ENCODE results near the gene ITPKC.
"Not testable (repeated sequence)": the region's sequence is repeated elsewhere in the genome, so short reads cannot be mapped to it uniquely, and the experiment has no call there.

ITPKC gene

GRCh38 chr19:40716031-40716481 is 856 bp upstream of the ITPKC start:
- DNase-seq (ENCODE audit: low read depth): peak; percentile 54

- DNase-seq (ENCODE audit: low read depth): no peak
Observed at GRCh38 chr19:40717325-40717879, 490 bp downstream of the ITPKC start.

DNA sequence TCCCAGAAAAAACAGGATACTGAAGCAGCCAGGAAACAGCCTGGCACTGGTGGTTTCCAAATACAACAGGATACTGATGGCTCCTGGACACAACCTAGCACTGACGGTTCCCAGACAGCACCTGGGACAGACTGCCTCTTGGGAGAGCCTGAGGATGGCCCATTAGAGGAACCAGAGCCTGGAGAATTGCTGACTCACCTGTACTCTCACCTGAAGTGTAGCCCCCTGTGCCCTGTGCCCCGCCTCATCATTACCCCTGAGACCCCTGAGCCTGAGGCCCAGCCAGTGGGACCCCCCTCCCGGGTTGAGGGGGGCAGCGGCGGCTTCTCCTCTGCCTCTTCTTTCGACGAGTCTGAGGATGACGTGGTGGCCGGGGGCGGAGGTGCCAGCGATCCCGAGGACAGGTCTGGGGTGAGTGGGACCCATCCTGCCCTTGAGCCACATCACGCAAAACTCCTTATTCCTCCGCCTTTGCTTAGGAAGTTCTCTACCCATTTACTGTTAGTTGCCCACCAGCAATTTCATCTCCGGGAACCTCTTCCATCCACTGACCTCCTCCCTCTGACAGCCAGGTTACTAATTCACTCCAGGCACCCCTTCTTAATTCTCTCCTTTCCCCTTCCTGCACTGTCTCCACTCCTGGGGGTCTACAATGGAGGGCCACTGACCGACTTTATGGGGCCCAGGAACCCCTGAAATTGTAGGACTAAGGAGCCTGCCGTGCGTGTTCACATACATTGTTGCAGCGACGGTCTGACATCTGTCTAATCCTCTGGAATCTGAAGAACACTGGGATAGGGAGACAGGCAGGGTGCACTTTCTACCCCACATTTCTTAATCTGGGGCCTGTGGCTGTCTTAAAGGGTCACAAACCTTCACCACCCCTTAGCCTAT is 1.2 kb downstream of the ITPKC start:
- no peak for DNase-seq (ENCODE audit: low read depth)

DNA sequence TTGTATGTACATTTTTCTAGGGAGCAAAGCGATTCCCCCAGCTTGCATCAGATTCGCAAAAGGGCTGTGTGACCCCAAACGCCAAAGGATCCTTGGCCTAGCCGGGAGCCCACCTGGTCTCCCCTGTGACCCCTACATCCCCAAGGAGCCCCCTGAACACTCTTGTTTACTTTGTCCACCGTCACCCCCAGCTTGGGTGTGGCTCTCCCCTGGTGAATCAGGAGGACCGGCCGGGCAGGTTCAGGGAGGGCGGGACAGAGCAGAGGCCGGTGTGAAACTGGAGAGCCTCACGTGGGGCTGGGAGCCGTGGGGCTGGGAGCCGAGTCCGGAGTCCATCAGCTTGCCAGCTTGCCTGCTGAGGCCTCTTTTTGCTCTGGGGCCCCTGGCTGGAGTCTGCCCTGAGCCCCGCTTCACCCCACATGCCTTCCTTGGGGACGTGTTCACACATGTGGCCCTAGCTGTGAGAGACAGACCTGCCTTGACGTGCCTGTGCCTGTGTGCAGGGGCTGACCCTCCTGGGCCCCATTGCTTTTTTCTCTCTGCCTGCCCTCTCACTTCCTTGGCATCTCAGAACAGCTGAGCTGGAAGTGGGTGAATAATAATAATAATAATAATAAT is 2.0 kb downstream of the ITPKC start:
- DNase-seq (ENCODE audit: low read depth): no peak

GRCh38 chr19:40719414-40719894 is 2.5 kb downstream of the ITPKC start:
- no peak for DNase-seq (ENCODE audit: low read depth)

DNA sequence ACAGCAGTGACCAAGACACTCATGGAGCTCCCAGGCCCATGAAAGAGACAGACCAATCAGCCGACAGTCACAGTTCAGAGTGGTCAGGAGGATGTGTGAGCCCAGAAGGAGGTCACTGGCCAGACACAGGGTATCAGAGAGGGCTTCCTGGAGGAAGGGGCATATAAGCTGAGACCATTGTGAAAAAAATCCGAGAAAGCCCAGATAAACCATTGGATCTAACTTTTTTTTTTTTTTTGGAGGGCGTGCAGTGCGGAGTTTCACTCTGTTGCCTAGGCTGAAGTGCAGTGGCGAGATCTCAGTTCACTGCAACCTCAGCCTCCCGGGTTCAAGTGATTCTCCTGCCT is 4.2 kb downstream of the ITPKC start:
- no peak for DNase-seq (ENCODE audit: low read depth)

DNA sequence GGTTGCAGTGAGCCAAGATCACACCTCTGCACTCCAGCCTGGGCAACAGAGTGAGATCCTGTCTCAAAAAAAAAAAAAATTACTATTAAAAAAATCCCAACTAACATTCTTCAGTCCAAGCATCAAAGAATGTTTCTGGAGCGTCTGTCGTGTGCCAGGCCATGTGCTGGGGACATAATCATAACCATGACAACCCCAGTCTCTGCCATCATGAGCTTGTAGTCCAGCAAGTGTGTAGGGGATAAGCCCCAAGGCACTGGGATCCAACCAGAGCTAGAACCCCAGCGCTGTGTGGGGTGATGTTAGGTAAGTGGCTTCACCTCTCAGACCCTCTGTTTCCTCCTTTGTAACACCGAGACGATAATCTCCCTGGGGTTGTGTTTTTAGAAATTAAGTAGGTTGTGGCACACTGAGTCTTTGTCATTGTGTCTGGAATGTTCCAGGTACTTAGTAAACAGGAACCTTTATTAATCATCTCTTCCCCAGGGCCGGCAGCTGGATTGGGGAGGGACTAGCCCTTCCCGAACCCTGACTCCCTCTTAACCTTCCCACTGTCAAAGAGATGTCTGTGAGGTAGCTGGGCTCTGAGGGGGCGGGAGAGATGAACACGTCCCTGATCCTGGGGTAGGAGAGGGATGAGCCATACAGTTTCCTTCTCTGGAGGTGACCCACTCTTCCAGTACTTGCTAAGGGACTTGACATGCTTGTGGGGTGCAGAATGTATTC is 5.2 kb downstream of the ITPKC start:
- DNase-seq (ENCODE audit: low read depth): no peak

DNA sequence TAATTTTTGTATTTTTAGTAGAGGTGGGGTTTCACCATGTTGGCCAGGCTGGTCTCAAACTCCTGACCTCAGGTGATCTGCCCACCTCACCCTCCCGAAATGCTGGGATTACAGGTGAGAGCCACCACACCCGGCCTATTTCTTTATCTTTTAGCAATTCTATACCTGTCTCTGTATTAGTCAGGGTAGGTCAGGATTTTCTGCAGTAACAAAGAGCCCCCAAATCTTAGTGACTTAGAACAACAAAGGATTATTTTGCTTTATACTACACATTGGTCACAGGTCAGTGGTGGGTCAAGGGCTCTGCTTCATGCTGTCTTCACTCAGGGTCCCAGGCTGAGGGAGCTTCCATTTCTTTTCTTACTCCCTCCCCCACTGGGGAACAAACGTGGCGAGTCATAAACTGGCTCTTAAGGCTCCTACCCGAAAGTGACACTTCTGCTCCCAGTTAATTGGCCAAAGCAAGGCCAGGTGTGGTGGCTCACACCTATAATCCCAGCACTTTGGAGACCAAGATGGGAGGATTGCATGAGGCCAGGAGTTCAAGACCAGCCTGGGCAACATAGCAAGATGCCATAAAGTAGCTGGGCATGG is 6.8 kb downstream of the ITPKC start:
- no peak for DNase-seq (ENCODE audit: low read depth)

DNA sequence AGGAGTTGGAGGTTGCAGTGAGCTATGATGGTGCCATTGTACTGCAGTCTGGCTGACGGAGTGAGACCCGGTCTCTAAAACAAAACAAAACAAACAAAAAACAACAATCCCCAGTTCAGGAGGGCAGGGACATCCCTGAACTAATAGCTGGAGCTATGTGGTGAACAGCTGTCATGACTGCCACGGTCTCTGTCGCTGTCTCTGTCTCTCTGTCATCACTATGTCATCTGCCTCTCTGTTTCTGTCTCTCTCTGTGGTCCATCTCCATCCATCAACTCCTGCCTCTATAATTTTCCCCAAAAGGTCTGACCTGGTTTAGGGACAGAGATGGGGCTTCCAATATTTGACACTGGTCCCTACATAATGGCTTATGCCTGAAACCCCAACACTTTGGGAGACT is 7.4 kb downstream of the ITPKC start:
- DNase-seq (ENCODE audit: low read depth): no peak

GRCh38 chr19:40724855-40725254 is 7.9 kb downstream of the ITPKC start:
- DNase-seq (ENCODE audit: low read depth): no peak

- DNase-seq (ENCODE audit: low read depth): no peak
Observed at GRCh38 chr19:40726279-40726678, 9.4 kb downstream of the ITPKC start.

DNA sequence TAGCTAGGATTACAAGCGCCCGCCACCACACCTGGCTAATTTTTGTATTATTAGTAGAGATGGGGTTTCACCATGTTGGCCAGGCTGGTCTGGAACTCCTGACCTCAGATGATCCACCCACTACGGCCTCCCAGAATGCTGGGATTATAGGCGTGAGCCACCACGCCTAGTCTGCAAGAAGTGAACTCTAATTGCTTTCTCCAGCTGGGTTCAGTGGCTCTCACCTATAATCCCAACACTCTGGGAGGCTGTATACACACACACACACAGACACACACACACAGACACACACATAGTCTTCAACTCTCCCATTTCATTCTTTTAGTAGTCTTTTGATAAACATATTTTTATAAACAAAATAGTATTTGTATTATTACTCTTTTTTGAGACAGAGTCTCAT is 13.2 kb downstream of the ITPKC start:
- DNase-seq (ENCODE audit: low read depth): not testable (repeated sequence)

DNA sequence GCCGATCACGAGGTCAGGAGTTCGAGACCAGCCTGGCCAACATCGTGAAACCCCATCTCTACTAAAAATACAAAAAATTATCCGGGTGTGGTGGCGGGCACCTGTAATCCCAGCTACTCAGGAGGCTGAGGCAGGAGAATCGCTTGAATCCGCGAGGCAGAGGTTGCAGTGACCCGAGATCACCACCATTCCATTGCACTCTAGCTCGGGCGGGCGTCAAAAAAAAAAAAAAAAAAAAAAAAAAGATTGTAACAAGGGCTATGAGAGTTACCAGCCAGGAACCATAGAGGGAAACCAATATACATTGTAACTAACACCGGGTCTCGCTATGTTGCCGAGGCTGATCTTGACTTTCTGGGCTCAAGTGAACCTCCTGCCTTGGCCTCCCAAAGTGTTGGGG is 15.4 kb downstream of the ITPKC start:
- not testable (repeated sequence) for DNase-seq (ENCODE audit: low read depth)

DNA sequence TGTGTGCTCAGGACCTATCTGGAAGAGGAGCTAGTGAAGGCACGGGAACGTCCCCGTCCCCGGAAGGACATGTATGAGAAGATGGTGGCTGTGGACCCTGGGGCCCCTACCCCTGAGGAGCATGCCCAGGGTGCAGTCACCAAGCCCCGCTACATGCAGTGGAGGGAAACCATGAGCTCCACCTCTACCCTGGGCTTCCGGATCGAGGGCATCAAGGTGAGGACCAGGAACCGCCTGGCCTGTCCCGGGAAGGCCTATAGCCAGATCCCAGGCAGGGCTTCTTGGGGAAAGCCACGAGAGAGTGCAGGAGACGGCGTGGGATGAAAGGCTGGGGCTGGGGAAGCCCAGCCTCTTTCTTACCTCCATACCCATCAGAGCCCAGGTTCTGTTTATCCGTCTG is 16.2 kb downstream of the ITPKC start:
- no peak for DNase-seq (ENCODE audit: low read depth)

- no peak for DNase-seq (ENCODE audit: low read depth)
Observed at GRCh38 chr19:40735013-40735771, 18.3 kb downstream of the ITPKC start.

DNA sequence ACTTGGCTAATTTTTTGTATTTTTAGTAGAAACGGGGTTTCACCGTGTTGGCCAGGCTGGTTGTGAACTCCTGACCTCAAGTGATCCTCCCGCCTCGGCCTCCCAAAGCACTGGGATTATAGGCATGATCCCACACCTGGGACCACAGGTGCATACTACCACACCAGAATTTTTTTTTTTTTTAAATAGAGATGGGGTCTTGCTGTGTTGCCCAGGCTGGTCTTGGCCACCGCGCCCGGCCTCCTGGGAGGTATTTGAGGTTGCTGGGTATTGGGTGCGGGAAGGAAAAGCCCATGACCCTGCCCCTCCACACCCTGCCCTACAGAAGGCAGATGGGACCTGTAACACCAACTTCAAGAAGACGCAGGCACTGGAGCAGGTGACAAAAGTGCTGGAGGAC is 19.7 kb downstream of the ITPKC start:
- no peak for DNase-seq (ENCODE audit: low read depth)

- no peak for DNase-seq (ENCODE audit: low read depth)
Observed at GRCh38 chr19:40737102-40737644, 20.3 kb downstream of the ITPKC start.

GRCh38 chr19:40739030-40739839 is 22.3 kb downstream of the ITPKC start:
- no peak for DNase-seq (ENCODE audit: low read depth)

DNA sequence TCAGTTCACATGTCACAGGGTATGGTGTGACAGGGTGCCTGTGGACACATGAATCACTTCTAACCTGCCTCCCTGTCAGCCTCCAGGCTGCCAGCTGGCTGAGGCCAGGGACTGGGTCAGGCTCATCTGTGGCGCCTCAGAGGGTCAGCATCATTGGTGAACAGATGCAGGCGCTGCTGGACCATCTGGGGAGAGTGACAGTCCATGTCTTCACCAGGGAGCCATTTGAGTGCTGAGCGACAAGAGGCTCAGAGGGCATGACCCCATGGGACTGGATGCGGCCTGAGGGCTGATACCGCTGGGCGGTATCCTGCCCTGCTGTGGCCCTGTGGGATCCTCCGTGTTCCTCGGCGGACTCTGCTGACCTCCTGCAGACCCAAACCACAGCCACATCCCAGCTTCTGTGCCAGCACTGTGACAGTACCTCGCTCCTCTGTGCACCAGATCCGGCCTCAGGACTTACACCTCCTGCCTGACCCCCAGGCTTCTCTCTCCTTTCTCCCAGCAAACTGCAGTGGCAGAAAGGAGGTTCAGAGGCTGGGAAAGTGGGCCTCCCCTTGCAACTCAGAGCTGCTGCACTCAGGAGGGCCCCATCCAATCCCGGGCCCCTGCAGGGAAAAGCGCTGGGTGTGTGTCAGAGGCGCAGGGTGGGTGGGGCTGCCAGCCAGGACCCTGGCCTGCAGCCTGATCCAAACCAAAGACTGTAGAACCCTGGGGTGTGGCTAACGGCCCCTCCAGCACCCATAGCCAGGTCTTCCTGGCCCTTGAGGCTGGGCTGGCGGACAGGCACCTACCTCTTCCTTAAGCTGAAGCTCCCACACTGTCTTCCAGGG is 23.2 kb downstream of the ITPKC start:
- no peak for DNase-seq (ENCODE audit: low read depth)

Data from T follicular helper cell (primary cell).